GM20431 (cell line): ENCODE data around the gene DTX3L.
"Not testable (repeated sequence)": the region's sequence is repeated elsewhere in the genome, so short reads cannot be mapped to it uniquely, and the experiment has no call there.

ENCODE experiments used
- in situ Hi-C: fragments of 300-500 bp; cut with MseI, MboI; formaldehyde crosslinking; loops from one replicate; pipeline ENCODE4 v1.15.0; 2020; ENCODE audit warnings: low sequenced_read_pairs; ENCODE audit not compliant: unreplicated experiment

The DTX3L gene

DNA sequence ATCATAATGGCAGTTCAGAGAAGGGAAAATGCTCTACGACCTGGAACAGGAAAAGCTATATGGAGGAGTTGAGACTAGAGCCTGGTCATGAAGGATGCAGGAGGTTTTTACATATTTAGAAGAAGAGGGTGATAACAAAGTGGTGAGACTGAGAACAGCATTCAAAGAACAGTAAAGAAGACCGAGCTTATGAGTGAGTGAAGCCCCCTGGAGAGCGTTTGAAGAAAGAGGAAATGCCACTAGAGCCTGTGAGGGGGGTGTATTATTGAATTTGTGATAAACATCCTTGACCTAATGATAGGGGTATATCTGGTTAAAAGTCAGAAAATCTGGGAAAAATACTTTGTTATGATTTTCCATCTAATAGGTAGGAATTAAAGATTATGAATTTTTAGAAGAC is 4.2 kb upstream of the DTX3L start:
- in situ Hi-C loops: loop anchor here (5.0 kb wide), 1 partner anchor 117 kb away; no protein-coding TSS in a partner anchor

DNA sequence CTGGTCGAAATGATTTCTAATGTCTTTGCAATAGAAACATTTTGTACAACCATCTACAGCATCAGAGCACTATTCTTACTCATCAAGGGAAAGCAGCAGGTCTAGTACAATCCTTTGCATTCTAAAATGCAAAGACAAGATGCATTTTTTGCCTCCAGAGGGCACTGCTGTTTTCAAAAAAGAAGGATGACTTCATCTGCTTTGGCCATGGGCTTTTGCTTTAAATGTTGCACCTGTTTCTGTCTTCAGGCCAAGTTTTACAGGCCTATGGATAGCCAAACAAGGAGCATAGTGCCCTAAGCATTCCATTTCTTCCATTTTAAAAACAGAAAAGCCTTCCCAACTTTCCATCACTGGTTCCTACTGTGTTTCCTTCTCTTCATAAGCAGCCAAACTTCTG is 3.5 kb upstream of the DTX3L start:
- in situ Hi-C loops: loop anchor here (5.0 kb wide), 1 partner anchor 117 kb away; no protein-coding TSS in a partner anchor

DNA sequence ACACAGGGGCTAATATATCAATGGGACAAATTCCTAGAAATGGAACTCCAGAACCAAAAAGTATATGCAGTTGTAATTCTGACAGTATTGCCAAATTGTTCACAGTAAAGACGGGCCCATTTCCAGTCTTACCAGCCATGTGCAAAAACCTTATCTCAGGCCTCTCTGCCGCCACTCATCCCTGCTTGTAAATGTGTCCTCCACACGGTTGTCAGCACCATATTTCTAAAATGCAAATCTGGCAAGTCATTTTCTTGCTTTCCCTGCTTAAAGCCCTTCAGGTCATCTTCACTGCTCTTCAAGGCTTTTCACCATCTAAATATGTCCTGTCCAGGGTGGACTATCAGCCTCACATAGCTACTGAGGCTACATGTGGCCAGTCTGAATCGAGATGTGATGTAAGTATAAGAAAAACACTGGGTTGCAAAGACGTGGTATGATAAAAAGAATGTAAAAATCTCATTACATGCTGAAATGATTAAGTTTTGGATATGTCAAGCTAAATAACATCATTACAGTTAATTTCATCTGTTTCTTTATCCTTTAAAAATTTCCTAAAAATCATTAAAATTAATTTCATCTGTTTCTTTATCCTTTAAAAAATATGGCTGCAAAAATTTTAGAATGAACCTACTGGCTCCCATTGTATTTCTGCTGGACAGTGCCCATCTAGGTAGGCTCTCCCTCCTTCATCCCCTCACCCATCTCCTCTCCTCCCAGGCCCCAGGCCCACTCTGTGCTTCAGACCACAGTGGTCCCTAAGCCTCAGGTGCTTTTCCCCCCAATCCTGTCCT is 1.0 kb upstream of the DTX3L start:
- in situ Hi-C loops: loop anchor here (5.0 kb wide), 1 partner anchor 114 kb away; no protein-coding TSS in a partner anchor

DNA sequence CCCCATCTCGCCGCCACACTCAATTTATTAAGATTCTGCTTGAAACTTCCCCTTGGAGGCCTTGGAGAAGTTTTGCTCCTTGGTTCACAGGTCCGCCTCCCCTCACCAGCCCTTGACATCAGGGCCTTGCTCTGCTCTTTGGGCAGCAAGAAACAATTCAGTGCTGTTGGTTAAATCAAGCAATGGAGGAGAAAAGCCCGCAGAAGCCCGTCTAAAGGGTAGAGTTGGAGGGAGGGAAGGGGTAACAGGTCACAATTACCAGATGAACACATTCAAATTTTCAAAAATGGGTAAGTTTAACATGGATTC is 467 bp upstream of the DTX3L start:
- in situ Hi-C loops: loop anchor here (5.0 kb wide), 1 partner anchor 114 kb away; no protein-coding TSS in a partner anchor

DNA sequence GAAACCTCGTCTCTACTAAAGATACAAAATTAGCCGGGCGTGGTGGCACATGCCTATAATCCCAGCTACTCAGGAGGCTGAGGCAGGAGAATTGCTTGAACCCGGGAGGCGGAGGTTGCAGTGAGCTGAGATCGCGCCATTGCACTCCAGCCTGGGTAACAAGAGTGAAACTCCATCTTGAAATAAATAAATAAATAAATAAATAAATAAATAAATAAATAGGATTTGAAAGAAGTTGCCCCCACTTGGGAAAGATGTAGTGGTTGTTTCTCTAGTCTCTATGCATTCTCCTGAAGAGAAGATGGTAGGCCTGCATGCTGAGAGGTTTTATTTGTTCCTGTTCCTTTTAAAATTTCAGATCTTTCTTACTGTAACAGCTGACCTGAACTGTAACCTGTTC is 4.0 kb downstream of the DTX3L start:
- in situ Hi-C loops: not testable (repeated sequence)

DNA sequence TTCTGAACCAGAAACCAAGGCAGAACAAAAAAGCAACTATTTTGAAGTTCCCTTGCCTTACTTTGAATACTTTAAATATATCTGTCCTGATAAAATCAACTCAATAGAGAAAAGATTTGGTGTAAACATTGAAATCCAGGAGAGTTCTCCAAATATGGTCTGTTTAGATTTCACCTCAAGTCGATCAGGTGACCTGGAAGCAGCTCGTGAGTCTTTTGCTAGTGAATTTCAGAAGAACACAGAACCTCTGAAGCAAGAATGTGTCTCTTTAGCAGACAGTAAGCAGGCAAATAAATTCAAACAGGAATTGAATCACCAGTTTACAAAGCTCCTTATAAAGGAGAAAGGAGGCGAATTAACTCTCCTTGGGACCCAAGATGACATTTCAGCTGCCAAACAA is 4.6 kb downstream of the DTX3L start:
- in situ Hi-C loops: no loop called here

DNA sequence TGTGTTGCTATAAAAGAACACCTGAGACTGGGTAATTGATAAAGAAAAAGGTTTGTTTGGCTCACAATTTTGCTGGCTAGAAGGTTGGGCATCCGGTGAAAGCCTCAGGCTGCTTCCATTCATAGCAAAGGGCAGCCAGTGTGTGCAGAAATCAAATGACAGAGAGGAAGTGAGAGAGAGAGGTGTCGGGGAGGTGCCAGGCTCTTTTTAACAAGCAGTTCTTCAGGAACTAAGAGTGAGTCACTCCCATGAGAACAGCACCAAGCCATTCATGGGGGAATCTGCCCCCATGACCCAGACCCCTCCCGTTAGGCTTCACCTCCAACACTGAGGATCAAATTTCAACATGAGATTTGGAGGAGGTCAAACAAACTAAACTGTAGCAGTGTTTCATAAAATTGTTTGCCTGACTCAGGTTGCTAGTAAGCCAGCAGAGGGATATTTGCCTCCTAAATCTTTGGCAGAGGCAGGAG is 8.8 kb downstream of the DTX3L start:
- in situ Hi-C loops: no loop called here

DNA sequence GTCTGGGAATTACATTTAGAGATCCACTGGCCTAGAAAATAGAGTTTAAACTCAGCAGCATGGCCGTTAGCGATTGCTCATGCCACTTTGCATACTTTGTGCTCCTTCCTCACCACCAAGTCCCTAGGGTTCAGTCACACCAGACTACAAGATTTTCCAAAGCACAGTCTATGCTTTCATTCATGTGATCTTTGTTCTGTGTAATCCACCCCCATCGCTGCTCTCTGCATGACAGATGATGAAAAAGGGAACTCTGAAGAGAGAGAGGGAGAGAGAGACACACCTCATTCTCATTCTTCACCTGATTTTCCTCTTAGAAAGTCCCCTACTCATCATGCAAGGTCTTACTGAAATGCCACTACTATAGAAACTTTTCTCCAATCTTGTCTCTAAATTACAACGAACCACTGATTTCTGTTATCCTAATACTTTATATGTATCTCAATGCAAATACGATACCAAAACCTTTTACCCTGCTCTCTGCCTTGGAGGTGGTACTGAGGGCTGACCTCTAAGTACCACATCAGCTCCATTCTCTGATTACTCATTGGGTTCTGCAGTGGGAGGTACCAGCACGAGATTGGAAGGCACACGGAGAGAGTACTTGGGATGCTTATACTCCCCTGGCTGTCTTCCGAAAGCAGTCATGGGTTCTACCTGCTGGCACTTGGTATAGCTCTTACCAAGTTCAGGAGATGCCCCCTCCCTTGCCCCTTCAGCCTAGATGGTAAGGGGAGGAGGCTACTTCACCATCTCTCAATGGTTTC is 12.2 kb downstream of the DTX3L start:
- in situ Hi-C loops: no loop called here

DNA sequence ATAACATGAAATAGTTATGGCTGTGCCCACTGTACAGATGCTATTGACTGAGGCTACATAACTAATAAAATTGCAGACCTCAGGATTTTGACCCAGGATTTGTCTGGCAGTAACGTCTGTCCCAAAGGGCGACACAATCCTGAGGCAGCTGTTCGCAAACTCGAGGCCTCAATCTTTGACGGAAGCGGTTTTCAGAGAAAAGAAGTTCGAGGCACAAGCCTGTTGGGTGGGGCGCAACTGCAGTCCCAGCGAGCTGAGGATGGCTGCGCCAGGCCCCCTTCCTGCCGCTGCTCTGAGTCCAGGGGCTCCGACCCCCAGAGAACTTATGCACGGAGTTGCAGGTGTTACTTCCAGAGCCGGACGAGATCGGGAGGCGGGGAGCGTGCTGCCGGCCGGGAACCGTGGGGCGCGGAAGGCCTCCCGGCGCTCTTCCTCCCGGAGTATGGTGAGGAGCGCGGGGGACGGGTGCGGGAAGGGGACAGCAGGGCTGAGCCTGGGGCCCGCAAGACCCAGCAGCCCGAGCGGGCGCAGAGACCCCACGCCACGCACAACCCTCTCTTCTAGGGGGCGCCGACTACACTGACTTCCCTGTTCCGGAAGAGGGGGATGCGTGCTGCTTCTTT is 13.4 kb downstream of the DTX3L start, which contains the start of gene PARP15:
Gene PARP15 (plus strand): TSS at position 242 of the 623 bp plus-strand sequence. CDS start 18 bp downstream, at position 260.
- in situ Hi-C loops: no loop called here

DNA sequence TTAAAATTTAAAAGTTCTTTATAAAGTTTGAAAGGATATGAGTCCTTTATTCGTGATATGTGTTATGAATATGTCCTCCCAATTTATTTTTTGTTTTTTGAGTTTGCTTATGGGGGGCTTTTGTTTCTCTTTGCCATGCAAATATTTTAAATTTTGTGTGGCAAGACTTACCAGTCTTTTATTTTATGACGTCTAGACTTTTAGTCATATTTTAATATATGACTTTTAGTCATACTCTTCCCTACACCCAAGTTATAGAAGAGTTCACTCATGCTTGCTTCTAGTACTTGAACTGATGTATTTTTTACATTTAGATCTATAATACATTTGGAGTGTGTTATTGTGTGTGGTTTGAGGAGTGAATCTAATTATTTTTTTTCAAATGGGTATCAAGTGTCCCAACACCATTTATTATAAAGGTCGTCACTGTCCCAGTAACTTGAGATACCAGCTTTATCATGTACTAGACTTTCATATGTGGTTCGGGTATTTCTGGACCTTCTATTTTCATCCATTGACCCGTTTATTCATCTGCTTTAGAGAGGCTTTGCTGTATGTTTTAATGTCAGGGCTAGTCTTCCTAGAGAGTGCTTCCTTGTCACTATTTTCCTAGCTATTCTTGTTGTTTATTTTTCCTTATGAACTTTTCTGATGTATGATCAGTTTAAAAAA is 14.1 kb downstream of the DTX3L start:
- in situ Hi-C loops: no loop called here

DNA sequence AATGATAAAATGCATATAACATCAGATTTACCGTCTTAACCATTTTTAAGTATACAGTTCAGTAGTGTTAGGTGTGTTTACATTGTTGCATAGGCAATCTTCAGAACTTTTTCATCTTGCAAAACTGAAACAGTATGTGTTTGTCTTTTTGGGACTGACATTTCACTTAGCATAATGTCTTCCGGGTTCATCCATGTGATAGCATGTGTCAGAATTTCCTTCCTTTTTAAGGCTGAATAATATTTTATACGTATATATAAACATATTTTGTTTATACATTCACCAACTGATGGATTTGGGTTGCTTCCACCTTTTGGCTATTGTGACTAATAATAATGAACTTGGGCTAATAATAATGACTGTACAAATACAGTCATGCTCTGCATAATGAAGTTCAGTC is 16.3 kb downstream of the DTX3L start:
- in situ Hi-C loops: no loop called here

DNA sequence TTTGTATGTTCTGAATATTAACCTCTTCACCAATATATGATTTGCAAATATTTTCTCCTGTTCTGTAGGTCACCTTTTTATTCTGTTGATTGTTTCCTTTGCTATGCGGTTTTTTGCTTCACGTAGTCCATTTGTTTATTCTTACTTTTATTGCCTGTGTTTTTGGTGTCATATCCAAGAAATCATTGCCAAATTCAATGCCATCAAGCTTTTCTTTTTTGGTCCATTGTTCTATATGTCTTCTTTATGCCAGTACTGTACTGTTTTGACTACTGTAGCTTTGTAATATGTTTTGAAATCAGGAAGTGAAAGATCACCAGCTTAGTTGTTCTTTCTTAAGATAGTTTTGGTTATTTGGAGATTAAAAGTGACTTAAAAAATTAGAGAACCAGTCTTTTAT is 17.5 kb downstream of the DTX3L start:
- in situ Hi-C loops: no loop called here

DNA sequence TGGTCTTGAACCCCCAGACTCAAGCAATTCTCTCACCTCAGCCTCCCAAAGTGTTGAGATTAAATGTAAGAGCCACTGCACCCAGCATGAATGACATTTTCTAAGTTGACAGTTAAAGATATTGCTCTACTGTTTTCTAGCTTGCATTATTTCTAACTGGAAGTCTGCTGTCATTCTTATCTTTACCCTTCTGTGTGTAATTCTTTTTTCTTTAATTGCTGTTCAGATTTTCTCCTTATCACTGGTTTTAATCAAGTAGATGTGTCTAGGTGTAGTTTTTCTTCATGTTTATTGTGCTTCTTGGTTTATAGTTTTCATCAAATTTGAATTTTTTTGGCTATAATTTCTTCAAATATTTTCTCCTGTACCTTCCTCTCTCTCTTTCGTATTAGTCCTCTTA is 18.3 kb downstream of the DTX3L start:
- in situ Hi-C loops: no loop called here

DNA sequence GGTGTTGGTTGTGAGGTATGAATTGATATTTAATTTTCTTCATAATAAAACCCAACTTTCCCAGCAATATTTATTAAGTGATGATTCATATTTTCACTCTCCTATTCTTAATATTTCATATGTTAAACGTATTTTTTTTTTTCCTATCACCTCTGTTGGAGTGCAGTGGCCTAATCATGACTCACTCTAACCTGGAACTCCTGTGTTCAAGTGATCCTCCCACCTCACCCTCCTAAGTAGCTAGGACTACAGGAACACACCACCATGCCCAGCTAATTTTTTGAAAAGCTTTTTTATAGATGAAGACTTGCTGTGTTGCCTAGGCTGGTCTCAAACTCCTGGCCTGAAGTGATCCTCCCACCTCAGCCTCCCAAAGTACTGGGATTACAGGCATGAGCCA is 22.0 kb downstream of the DTX3L start:
- in situ Hi-C loops: no loop called here

DNA sequence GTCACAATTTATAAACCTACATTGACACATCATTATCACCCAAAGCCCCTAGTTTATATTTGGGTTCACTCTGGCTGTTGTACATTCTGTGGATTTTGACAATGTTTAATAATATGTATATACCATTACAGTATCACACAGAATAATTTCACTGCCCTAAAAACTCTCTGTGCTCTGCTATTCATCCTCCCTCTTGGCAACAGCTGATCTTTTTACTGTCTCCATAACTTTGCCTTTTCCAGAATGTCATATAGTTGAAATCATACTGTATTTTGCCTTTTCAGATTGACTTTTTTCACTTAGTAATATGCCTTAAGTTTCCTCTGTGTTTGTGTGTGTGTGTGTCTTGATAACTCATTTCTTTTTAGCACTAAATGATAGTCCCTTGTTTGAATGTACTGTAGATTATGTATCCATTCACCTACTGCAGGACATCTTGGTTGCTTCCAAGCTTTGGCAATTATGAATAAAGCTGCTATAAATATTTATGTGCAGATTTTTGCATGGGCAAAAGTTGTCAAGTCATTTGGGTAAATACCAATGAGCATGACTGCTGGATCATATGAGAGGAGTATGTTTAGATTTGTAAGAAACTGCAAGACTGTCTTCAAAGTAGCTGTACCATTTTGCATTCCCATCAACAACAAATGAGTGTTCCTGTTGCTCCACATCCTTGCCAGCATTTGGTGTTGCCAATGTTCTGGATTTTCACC is 22.8 kb downstream of the DTX3L start:
- in situ Hi-C loops: no loop called here

DNA sequence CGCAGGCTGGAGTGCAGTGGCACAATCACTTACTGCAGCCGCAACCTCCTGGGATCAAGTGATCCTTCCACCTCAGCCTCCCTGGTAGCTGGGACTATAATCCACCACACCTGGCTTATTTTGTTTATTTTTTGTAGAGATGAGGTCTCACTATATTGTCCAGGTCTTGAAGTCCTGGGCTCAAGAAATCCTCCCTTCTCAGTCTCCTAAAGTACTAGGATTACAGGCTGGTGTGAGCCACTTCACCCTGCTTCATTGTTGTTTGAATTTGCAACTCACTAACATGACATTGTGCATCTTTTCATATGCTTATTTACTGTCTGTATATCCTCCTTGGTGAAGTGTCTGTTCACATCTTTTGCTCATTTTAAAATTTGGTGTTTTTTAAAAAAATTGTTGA is 23.4 kb downstream of the DTX3L start:
- in situ Hi-C loops: no loop called here

DNA sequence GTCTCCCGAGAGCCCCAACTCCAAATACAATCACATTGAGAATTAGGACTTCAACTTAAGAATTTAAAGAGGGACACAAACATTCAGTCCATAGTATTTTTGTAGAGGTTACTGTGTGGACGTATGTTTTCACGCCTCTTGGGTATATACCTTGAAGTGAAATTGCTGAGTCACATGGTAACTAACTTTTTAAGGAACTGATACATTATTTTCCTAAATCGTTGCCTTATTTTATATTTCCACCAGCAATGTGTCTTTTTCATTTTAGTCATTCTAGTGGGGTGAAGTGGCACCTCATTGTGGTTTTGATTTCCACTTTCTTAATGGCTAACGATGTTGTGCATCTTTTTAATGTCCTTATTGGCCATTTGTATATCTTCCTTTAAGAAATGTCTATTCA is 25.2 kb downstream of the DTX3L start:
- in situ Hi-C loops: no loop called here

DNA sequence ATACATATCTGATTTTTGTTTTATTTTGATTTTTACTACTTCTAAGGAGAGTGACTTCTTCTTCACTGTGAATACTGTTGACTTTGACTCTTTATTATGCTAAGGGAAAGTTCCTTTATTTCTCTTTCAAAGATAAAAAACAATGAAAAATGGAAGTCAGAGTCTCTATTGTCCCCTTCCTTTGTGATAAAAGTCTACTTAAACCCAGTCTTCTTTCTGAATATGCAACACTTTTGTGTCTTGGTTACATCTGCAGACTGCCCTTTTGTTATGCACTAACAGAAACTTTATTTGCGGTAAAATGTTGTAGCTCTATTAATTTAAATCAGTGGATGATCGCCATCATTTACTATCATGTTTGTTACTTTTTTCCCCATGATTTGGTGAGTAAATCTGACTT is 26.5 kb downstream of the DTX3L start:
- in situ Hi-C loops: no loop called here

DNA sequence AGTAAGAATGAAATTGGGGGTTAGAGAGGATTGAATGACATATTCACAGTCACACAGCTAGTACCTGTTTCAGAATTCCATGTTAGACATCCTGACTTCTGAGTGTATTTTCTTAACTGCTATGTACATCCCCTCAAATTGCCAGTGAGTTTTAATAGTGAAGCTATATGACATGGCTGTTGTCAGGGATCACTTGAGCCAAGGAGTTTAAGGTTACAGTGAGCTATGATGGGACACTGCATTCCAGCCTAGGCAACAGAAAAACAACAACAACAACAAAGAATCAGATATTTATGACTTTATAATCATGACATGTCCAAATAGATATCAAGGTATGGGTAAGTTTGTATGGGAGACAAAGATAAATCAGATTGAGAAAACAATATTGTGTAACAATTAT is 29.9 kb downstream of the DTX3L start:
- in situ Hi-C loops: no loop called here

DNA sequence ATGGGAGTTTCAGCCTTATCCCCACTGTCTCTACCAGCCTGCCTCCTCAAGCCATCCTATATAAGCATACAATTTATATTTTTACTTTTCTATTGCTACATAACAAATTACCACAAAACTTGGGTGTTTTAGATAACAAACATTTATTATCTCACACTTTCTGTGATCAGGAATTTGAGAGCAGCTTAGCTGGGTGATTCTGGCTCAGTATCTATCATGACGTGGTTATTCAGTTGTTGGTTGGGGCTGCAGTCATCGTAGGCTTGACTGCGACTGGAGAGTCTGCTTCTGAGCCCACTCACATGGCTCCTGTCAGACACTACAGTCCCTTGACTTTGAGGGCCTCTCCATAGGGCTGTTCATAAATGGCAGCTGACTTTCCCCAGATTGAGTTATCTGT is 34.0 kb downstream of the DTX3L start:
- in situ Hi-C loops: no loop called here
